HCT116 (cell line): Measurements from ENCODE around the gene PAQR8. TPM values are rescaled to one million over a fixed set of nuclear protein-coding genes. Genes with fewer than 3 reads are reported as not detected.

Experiments used
- ATAC-seq: fragments of 200-7000 bp; cut with Tn5 transposase; 2 replicates; pipeline ENCODE4 v1.9.1; 2020; ENCODE audit warnings: mild to moderate bottlenecking, moderate library complexity
- BruUV-seq: library from RNA; stranded (reverse); fragments of 400-500 nt; replicated peaks from 2 replicates; lab custom pipeline; 2021; lab: Mats Ljungman, UMichigan
- CTCF ChIA-PET: fragments of 300-600 bp; sonication (Branson Sonifier 250); formaldehyde crosslinking; loops from one replicate; lab custom pipeline; 2021; ENCODE audit warnings: antibody characterized with exemption; lab: Charles Lee
- POLR2A ChIA-PET: fragments of 300-600, 350-600 bp; sonication (Branson Sonifier 250); formaldehyde crosslinking; loops from one replicate; lab custom pipeline; 2021; ENCODE audit warnings: antibody characterized with exemption; lab: Charles Lee
- RAD21 ChIA-PET, 2 experiments: fragments of 300-600 bp; sonication (Branson Sonifier 250); formaldehyde crosslinking; loops; one replicate each; lab custom pipeline; 2023; ENCODE audit warnings: low total read pairs in 2 of 2; ENCODE audit not compliant: uncharacterized antibody in 2 of 2, unreplicated experiment in 2 of 2, low non-redundant PET in 1 of 2; lab: Charles Lee
- DNase-seq: peaks from one replicate; pipeline ENCODE4 v3.0.0-alpha.2; 2010; ENCODE audit warnings: low read depth, low spot score
- H2AFZ ChIP-seq: fragments of 200-600 bp; shearing (Covaris generic), sonication (generic); 2 replicates; pipeline ENCODE4 v1.6.1; 2017; ENCODE audit warnings: low read depth, mixed run types, mixed read lengths, antibody characterized with exemption, low read length; ENCODE audit not compliant: poor library complexity, severe bottlenecking
- H3K27ac ChIP-seq: 2 replicates; pipeline ENCODE4 v1.5.1; 2012; ENCODE audit warnings: low read depth, low read length
- H3K27me3 ChIP-seq: fragments of 200-600 bp; sonication (generic); 2 replicates; pipeline ENCODE4 v1.6.1; 2016; ENCODE audit warnings: mixed run types, low read length, mixed read lengths; ENCODE audit not compliant: insufficient read depth
- H3K36me3 ChIP-seq, 2 experiments: fragments of 200-500 bp in 1 of 2; fragments of 200-600 bp in 1 of 2; sonication (Bioruptor generic) in 1 of 2; sonication (generic) in 1 of 2; 2 replicates each; pipeline versions ENCODE4 v1.5.1 to v1.6.1; 2014 to 2016; ENCODE audit warnings: low read length in 2 of 2, inconsistent platforms in 1 of 2, mixed read lengths in 1 of 2, mixed run types in 1 of 2; ENCODE audit not compliant: insufficient read depth in 2 of 2, control insufficient read depth in 1 of 2
- H3K4me1 ChIP-seq, 2 experiments: fragments of 200-600 bp in 1 of 2; sonication (generic) in 1 of 2; 2 replicates each; pipeline versions ENCODE4 v1.5.1 to v1.6.1; 2012 to 2017; ENCODE audit warnings: low read length in 2 of 2, inconsistent platforms in 1 of 2, mild to moderate bottlenecking in 1 of 2, mixed read lengths in 1 of 2, mixed run types in 1 of 2, moderate library complexity in 1 of 2; ENCODE audit not compliant: insufficient read depth in 2 of 2, control insufficient read depth in 1 of 2
- H3K4me2 ChIP-seq: fragments of 200-600 bp; sonication (generic); 2 replicates; pipeline ENCODE4 v1.6.1; 2017; ENCODE audit warnings: mixed run types, low read length, mixed read lengths
- H3K4me3 ChIP-seq, 2 experiments: fragments of 200-600 bp in 1 of 2; sonication (generic) in 1 of 2; replicated peaks in 1 of 2; 2 replicates each; pipeline ENCODE4 v1.5.1; 2011 to 2016; ENCODE audit warnings: low read length in 2 of 2, control low read depth in 1 of 2, low read depth in 1 of 2, mild to moderate bottlenecking in 1 of 2, mixed read lengths in 1 of 2, mixed run types in 1 of 2
- H3K79me2 ChIP-seq: fragments of 200-600 bp; sonication (generic); 2 replicates; pipeline ENCODE4 v1.6.1; 2017; ENCODE audit warnings: mild to moderate bottlenecking, mixed run types, low read length, moderate library complexity, mixed read lengths; ENCODE audit not compliant: insufficient read depth
- H3K9ac ChIP-seq: fragments of 200-600 bp; sonication (generic); 2 replicates; pipeline ENCODE4 v1.6.1; 2016; ENCODE audit warnings: low read length, mixed read lengths
- H3K9me2 ChIP-seq: fragments of 200-600 bp; sonication (generic), shearing (Covaris generic); 2 replicates; pipeline ENCODE4 v1.6.1; 2017; ENCODE audit warnings: mixed run types, mild to moderate bottlenecking, moderate library complexity; ENCODE audit not compliant: insufficient read depth
- H3K9me3 ChIP-seq, 2 experiments: fragments of 200-500 bp in 1 of 2; fragments of 200-600 bp in 1 of 2; sonication (Bioruptor generic) in 1 of 2; sonication (generic) in 1 of 2; 2 replicates each; pipeline ENCODE4 v1.6.1; 2014 to 2017; ENCODE audit warnings: low read length in 2 of 2, mixed read lengths in 2 of 2, inconsistent platforms in 1 of 2, low read depth in 1 of 2, mild to moderate bottlenecking in 1 of 2, mixed run types in 1 of 2, moderate library complexity in 1 of 2; ENCODE audit not compliant: control insufficient read depth in 1 of 2, insufficient read depth in 1 of 2
- H4K20me1 ChIP-seq: fragments of 200-600 bp; sonication (generic), shearing (Covaris generic); 2 replicates; pipeline ENCODE4 v1.6.1; 2017; ENCODE audit warnings: mixed run types, mild to moderate bottlenecking, moderate library complexity; ENCODE audit not compliant: insufficient read depth
- CBX3 ChIP-seq: IDR thresholded peaks from 2 replicates; pipeline ENCODE4 v1.6.1; 2012; ENCODE audit warnings: low read depth
- CEBPB ChIP-seq: IDR thresholded peaks from 2 replicates; pipeline ENCODE4 v1.6.1; 2012; ENCODE audit warnings: low read depth
- EGR1 ChIP-seq: IDR thresholded peaks from 2 replicates; pipeline ENCODE4 v1.6.1; 2012; ENCODE audit warnings: low read depth
- EZH2phosphoT487 ChIP-seq: fragments of 200-600 bp; IDR thresholded peaks from 2 replicates; pipeline ENCODE4 v1.6.1; 2018; ENCODE audit warnings: antibody characterized with exemption, borderline replicate concordance
- FOSL1 ChIP-seq: IDR thresholded peaks from 2 replicates; pipeline ENCODE4 v1.6.1; 2012; ENCODE audit warnings: low read depth
- JUND ChIP-seq: IDR thresholded peaks from 2 replicates; pipeline ENCODE4 v1.6.1; 2012
- POLR2A ChIP-seq: IDR thresholded peaks from 2 replicates; pipeline ENCODE4 v1.7.0; 2011; ENCODE audit warnings: borderline replicate concordance; ENCODE audit not compliant: insufficient read depth, insufficient read length; ENCODE audit errors: extremely low read depth
- POLR2AphosphoS5 ChIP-seq: IDR thresholded peaks from 2 replicates; pipeline ENCODE4 v1.6.1; 2011; ENCODE audit warnings: mild to moderate bottlenecking, low read depth, low read length, moderate library complexity
- SIN3A ChIP-seq: IDR thresholded peaks from 2 replicates; pipeline ENCODE4 v1.6.1; 2012; ENCODE audit warnings: low read depth
- SP1 ChIP-seq: IDR thresholded peaks from 2 replicates; pipeline ENCODE4 v1.6.1; 2012; ENCODE audit warnings: low read depth
- SRF ChIP-seq: IDR thresholded peaks from 2 replicates; pipeline ENCODE4 v1.6.1; 2012; ENCODE audit warnings: low read depth
- TCF7L2 ChIP-seq: IDR thresholded peaks from 2 replicates; pipeline ENCODE4 v1.7.0; 2011; ENCODE audit warnings: borderline replicate concordance, inconsistent platforms; ENCODE audit not compliant: insufficient read depth, insufficient read length; ENCODE audit errors: extremely low read depth
- YY1 ChIP-seq: IDR thresholded peaks from 2 replicates; pipeline ENCODE4 v1.6.1; 2011; ENCODE audit warnings: low read length, low read depth, moderate library complexity, mild to moderate bottlenecking; ENCODE audit not compliant: insufficient replicate concordance; ENCODE audit errors: extremely low read depth
- ZFX ChIP-seq: fragments of 450-650 bp; IDR thresholded peaks from 2 replicates; pipeline ENCODE4 v1.6.1; 2017
- ZNF274 ChIP-seq: fragments of 200-500 bp; sonication (Bioruptor generic); IDR thresholded peaks from 2 replicates; pipeline ENCODE4 v1.6.1; 2014; ENCODE audit warnings: mild to moderate bottlenecking, low read depth, low read length, inconsistent platforms
- intact Hi-C: fragments of 100-400 bp; cut with micrococcal nuclease; formaldehyde crosslinking; loops from 2 replicates; pipeline ENCODE4 v1.10.0; 2022
- total RNA-seq: library from RNA; stranded (reverse); gene quantifications from one replicate; pipeline ENCODE4 v1.2.1, GENCODE V29; 2021; ENCODE audit not compliant: unreplicated experiment
- TF ChIP-seq, protein P1 (sequence below), 3 experiments: fragments of 200-600 bp in 1 of 3; sonication (generic) in 1 of 3; IDR thresholded peaks in 2 of 3; conservative IDR thresholded peaks in 1 of 3; 2 replicates each; pipeline ENCODE4 v1.5.1; 2012 to 2017; ENCODE audit warnings: low read depth in 2 of 3, low read length in 2 of 3, antibody characterized with exemption in 1 of 3, borderline replicate concordance in 1 of 3, control low read depth in 1 of 3, mild to moderate bottlenecking in 1 of 3, mixed read lengths in 1 of 3, mixed run types in 1 of 3, moderate library complexity in 1 of 3; ENCODE audit not compliant: insufficient read depth in 1 of 3
- TF ChIP-seq, protein P2 (sequence below): IDR thresholded peaks from 2 replicates; pipeline ENCODE4 v1.6.1; 2011; ENCODE audit warnings: mild to moderate bottlenecking, low read length, moderate library complexity; ENCODE audit not compliant: insufficient replicate concordance; ENCODE audit errors: extremely low read depth
- TF ChIP-seq, protein P3 (sequence below): IDR thresholded peaks from 2 replicates; pipeline ENCODE4 v1.6.1; 2012; ENCODE audit warnings: low read depth
- TF ChIP-seq, protein P4 (sequence below): IDR thresholded peaks from 2 replicates; pipeline ENCODE4 v1.6.1; 2012

The PAQR8 gene
- total RNA-seq, 1 experiment from 2014 or later = 5.9 TPM

DNA sequence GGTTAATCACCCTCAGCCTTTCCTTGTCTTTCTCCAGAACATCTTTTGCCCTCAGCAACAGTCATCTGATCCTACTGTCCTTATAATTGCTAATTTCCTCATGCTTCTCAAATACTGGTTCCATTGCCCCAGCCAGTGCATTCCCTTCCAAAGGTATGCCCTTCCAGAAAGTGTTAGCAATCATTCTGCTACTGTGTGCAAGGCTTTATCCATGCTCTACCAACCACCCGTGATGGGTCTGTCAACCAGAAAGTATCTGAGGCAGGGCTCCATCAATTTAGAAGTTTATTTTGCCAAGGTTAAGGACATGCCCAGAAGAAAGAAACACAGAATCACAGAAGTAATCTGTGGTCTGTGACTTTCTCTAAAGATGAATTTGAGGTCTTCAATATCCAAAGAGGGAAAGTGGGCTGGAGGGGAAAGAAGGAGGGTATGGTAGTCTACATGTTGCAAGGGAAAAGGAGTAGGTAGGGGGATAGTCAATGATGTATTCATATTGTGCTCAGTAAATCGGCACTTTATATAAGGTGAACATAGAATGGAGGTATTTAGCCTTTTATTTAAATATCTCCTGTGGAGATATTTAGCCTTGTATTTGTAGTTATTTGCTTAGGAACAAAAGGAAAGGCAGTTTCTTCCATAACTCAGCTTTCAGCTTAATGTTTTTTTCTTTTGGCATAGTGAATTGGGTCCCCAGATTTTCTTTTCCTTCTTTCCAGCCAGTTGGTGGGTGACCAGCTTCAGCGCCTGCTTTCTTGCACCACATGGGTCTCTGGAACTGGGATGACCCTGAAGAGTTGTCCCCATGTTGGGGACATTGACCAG, 35.2 kb upstream of the PAQR8 start:
- intact Hi-C loops = no loop called here
- ATAC-seq = no peak
- no TSS peak for BruUV-seq

More for the DNA sequence above, 35.2 kb upstream of the PAQR8 start:
- H3K27me3 ChIP-seq = no peaks in the 10 kb centered on the region
- H3K4me3 ChIP-seq = no peak overlapping the region
- H4K20me1 ChIP-seq = no peaks in the 10 kb centered on the region
- ChIA-PET CTCF (interaction anchor here (1.9 kb wide), 1 partner anchor 19 kb away, joined by 3 read pairs; no protein-coding TSS in a partner anchor), RAD21 (no interaction called here), POLR2A (no interaction called here)
- H3K36me3 ChIP-seq = no peaks in the 10 kb centered on the region
- no peaks in the 10 kb centered on the region for H3K4me1 ChIP-seq
- TF ChIP-seq POLR2A (no peak), CBX3 (no peak), EGR1 (no peak), POLR2AphosphoS5 (no peak), CEBPB (no peak), SIN3A (no peak), FOSL1 (no peak), YY1 (no peak), EZH2phosphoT487 (no peak), ZNF274 (no peak), JUND (no peak), SP1 (no peak), TCF7L2 (no peak), ZFX (no peak), SRF (no peak)
- TF ChIP-seq, protein P1, sequence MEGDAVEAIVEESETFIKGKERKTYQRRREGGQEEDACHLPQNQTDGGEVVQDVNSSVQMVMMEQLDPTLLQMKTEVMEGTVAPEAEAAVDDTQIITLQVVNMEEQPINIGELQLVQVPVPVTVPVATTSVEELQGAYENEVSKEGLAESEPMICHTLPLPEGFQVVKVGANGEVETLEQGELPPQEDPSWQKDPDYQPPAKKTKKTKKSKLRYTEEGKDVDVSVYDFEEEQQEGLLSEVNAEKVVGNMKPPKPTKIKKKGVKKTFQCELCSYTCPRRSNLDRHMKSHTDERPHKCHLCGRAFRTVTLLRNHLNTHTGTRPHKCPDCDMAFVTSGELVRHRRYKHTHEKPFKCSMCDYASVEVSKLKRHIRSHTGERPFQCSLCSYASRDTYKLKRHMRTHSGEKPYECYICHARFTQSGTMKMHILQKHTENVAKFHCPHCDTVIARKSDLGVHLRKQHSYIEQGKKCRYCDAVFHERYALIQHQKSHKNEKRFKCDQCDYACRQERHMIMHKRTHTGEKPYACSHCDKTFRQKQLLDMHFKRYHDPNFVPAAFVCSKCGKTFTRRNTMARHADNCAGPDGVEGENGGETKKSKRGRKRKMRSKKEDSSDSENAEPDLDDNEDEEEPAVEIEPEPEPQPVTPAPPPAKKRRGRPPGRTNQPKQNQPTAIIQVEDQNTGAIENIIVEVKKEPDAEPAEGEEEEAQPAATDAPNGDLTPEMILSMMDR (IDR thresholded peaks at IDR 0.05 in 2 of 3, conservative IDR thresholded peaks at IDR 0.05 in 1 of 3; ENCODE audit: borderline replicate concordance in 1 of 3, insufficient read depth in 1 of 3, low read depth in 2 of 3, low read length in 2 of 3) = no peak
- TF ChIP-seq, protein P2, sequence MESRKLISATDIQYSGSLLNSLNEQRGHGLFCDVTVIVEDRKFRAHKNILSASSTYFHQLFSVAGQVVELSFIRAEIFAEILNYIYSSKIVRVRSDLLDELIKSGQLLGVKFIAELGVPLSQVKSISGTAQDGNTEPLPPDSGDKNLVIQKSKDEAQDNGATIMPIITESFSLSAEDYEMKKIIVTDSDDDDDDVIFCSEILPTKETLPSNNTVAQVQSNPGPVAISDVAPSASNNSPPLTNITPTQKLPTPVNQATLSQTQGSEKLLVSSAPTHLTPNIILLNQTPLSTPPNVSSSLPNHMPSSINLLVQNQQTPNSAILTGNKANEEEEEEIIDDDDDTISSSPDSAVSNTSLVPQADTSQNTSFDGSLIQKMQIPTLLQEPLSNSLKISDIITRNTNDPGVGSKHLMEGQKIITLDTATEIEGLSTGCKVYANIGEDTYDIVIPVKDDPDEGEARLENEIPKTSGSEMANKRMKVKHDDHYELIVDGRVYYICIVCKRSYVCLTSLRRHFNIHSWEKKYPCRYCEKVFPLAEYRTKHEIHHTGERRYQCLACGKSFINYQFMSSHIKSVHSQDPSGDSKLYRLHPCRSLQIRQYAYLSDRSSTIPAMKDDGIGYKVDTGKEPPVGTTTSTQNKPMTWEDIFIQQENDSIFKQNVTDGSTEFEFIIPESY = no peak
- TF ChIP-seq, protein P3, sequence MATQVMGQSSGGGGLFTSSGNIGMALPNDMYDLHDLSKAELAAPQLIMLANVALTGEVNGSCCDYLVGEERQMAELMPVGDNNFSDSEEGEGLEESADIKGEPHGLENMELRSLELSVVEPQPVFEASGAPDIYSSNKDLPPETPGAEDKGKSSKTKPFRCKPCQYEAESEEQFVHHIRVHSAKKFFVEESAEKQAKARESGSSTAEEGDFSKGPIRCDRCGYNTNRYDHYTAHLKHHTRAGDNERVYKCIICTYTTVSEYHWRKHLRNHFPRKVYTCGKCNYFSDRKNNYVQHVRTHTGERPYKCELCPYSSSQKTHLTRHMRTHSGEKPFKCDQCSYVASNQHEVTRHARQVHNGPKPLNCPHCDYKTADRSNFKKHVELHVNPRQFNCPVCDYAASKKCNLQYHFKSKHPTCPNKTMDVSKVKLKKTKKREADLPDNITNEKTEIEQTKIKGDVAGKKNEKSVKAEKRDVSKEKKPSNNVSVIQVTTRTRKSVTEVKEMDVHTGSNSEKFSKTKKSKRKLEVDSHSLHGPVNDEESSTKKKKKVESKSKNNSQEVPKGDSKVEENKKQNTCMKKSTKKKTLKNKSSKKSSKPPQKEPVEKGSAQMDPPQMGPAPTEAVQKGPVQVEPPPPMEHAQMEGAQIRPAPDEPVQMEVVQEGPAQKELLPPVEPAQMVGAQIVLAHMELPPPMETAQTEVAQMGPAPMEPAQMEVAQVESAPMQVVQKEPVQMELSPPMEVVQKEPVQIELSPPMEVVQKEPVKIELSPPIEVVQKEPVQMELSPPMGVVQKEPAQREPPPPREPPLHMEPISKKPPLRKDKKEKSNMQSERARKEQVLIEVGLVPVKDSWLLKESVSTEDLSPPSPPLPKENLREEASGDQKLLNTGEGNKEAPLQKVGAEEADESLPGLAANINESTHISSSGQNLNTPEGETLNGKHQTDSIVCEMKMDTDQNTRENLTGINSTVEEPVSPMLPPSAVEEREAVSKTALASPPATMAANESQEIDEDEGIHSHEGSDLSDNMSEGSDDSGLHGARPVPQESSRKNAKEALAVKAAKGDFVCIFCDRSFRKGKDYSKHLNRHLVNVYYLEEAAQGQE = no peak
- TF ChIP-seq, protein P4, sequence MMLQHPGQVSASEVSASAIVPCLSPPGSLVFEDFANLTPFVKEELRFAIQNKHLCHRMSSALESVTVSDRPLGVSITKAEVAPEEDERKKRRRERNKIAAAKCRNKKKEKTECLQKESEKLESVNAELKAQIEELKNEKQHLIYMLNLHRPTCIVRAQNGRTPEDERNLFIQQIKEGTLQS = no peak
- no peaks in the 10 kb centered on the region for H3K9me3 ChIP-seq
- H3K9me2 ChIP-seq = no peaks in the 10 kb centered on the region
- no peak overlapping the region for H3K27ac ChIP-seq
- DNase-seq = no peak
- no peaks in the 10 kb centered on the region for H3K79me2 ChIP-seq
- H2AFZ ChIP-seq = no peak overlapping the region
- H3K9ac ChIP-seq = no peak overlapping the region
- H3K4me2 ChIP-seq = no peak overlapping the region
